Measurements from ENCODE around the gene NGFR.

Gene NGFR

GRCh38 chr17:49519781-49520180 is 24.7 kb downstream of the NGFR start:
- DNase-seq, result no peak

GRCh38 chr17:49520386-49521087 is 25.4 kb downstream of the NGFR start:
- DNase-seq, result no peak

DNA sequence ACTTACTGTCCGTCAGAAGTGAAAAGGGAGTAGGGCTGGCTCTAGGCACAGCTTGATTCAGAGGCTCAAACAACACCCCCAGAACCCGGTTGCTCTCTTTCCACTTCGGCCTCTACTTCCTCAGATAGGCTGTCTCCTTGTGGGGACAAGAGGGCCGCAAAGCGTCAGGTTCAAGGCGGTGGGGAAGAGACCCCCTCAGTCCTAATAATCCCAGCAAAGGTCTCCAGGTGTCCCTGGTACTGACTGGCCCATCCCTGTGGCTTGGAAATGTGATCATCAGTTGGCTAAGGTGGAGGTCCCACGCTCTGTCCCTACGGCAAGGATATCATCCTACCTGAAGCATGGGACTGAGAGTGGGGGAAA is 26.0 kb downstream of the NGFR start:
- no peak for DNase-seq

- DNase-seq, result no peak
Measured at GRCh38 chr17:49521471-49522356, 26.6 kb downstream of the NGFR start.

DNA sequence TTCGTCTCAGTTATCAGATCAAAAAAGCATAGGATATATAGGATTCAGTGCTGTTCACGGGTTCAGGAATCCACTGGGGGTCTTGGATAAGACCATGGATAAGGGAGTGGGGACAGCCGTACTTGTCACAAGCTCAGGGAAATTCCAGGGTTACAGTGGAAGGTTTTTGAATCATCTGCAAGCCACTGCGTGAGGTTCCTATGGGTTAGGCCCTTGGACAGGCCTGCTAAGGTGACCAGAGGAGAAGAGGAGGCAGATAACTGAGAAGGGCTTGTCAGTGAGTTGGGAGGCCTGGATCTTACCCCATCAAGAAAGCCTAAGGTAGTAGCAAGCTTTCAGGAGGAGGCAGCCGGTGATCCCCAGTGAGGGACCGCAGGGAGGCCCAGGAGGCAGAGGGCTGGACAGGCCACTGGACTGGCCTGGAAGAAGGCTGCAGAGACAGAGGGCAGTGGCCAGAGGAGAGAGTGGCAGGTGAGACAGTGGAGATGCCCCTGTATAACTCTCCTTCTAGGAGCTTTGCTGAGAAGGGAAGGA is 27.3 kb downstream of the NGFR start:
- DNase-seq, result no peak

GRCh38 chr17:49523196-49523595 is 28.1 kb downstream of the NGFR start:
- DNase-seq, result no peak

DNA sequence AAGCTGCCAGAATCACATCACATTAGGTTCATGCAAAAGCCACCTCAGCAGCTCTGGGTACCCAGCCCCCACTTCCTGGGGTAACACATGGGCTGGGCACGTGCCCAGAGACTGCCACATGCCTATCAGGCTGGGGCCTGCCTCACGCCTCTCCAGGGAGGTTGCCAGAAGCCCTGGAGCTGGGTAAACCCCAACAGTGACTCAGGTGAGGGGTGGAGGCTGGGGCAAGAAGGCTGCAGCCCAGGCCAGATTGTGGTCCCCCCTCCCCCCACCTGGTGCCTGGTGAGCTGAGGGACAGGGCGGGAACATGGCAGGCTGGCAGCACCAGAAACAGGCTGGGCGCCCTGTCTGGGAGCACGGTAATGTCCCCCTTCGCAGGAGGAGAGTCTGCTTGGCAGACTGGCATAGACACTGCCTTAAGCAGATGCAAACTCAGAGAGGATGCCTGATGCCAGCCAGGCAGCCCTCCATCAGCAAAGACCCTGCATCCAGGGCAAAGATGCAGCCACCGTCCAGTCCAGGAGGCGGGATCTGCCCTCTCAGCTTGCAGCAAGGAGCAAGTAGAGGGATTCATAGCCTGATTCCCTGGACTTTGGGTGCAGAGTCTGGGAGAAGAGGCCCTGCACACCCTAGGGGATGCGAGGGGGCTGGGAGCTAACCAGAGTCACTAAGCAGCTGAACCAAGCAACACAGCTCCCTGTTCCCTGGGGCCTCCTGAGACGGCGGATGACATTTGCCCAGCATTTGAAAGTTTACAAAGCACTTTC is 28.8 kb downstream of the NGFR start:
- DNase-seq, result peak in 5 of 6 experiments; percentile 7 to 45 (median 17)

DNA sequence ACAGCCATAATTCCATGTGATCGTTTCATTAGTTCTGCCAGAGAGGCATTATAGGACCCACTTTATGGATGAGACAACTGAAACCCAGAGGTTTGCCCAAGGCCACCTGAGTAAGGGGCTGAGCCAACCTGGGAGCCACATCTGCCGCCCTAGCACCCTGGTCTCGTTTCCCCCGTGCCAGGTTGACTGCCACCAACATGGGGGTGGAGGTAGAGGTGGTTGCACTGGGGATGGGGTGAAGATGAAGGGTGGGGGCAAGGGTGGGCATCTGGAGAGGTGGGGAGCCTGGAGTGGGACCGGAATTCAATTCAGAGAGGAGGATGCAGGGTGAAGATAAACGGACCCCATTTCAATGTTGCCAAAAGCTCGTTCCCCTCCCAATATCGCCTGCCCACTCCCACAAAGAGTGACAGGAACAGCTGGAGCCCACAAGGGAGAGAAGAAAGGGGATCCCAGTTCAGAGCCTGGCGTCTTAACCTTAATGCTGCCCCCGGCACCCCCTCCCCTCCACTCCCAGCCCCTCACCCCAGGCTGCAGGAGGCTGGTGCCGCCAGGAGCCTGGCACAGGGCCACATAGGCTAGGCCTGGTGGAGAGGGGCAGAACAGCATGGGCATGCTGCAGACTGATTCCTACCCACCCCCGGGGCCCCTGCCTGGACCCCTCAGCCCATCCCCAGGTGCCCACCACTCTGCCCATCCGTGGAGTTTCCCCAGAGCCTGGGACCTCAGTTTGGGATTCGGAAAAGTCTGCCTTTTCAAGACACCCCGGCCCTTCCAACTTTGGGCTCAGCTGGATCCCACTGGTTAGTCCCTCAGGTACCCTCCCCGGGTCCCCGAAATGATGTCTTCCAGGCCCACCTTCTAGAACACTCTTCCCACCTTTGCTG is 29.6 kb downstream of the NGFR start:
- no peak for DNase-seq

GRCh38 chr17:49525831-49526741 is 31.0 kb downstream of the NGFR start:
- no peak for DNase-seq

DNA sequence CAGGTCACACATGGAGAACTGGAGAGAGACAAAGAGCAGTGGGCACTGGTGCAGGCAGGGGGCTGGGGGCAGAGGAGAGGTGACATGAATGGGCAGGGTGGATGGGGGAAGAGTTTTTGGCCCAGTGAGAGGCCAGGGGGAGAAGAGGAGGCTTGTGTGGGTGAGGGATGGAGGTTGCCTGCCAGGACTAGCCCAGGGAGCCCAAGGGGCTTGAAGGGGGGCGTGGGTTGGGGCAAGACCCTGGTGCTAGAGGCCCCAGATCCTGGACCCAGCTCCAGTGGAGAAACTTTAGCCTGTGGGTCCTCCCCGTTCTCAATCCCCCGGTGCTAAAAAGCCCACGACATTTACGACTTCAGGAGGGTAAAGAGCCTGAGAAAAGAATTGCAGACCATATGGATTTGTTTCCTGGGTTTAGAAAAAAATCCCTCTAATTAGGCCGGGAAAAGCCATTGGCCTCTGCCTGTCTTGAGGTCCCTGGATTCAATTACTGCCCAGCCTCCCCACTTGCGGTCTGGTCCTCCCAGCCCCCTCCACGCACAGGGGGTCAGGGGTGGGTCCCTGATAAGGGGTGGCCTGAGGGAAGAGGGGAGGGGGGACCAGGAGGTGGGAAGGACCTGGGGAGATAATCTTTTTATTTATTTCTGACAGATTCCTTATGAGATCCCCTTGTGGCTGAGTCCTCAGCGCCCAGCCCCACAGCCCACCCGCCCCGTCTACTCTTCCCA is 33.0 kb downstream of the NGFR start:
- no peak for DNase-seq

DNA sequence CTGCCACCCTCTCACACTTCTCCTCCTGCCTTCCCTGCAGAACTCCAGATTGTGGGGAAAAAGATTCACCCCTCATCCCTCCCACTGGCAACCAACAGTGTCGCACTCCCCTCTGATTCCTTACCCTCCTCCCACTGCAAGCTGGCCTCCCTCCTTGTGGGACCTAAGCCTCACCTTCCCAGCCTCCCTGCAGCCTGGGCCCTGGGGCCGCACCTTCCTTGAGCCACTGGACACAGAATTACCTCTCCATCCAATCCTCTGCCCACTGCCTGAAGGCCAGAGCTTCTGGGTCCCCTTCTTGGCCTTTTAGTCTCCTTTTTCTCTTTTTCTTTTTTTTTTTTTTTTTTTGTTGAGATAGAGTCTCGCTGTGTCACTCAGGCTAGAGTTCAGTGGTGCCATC is 33.9 kb downstream of the NGFR start:
- no peak for DNase-seq

- no peak for DNase-seq
Measured at GRCh38 chr17:49530118-49530517, 35.0 kb downstream of the NGFR start.

DNA sequence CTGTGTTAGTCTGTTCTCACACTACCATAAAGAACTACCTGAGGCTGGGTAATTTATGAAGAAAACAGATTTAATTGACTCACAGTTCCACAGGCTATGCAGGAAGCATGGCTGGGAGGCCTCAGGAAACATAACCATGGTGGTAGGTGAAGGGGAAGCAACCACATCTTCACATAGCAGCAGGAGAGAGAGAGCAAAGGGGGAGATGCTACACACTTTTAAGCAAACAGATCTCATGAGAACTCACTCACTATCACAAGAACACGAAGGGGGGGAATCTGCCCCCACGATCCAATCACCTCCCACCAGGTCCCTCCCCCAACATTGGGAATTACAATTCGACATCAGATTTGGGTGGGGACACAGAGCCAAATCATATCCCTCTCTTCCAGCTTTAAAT is 48.8 kb downstream of the NGFR start:
- no peak for DNase-seq

- DNase-seq, result no peak
Measured at GRCh38 chr17:49545007-49545660, 50.0 kb downstream of the NGFR start.

DNA sequence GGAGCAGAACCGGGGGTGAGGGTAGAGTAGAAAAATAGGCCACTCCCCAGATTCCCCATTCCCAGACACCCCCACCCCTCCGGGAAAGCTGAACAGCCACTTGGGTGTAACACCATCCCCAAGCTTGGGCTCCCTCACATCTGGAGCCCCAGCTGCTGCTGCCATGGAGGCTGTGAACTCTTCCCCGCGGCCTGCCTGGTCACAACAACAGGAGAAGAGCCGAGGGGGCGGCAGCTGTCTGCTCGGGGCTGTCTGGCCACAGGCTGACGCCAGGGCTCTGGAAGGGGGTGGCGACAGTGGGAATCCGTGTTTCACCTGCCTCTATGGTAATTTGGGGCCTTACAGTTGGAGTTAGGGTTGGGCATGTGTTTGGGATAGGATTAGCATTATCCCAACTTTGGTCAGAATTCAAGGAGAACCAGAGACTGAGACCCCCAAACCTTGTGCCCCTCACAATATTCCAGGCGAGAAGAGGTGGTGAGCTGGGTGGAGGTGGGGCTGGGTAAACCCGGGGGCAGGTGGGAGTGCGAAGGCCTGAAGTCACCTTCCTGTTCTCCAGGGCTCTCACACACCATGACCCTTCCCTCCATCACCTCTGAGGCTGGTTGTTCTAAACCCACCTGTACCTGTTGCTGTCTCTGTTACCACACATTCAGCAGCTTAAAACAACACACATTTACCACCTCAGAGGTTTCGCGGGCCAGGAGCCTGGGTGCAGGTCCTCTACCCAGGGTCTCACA is 50.9 kb downstream of the NGFR start:
- DNase-seq, result no peak

GRCh38 chr17:49546546-49547535 is 51.7 kb downstream of the NGFR start:
- DNase-seq, result no peak

- DNase-seq, result no peak
Measured at GRCh38 chr17:49547566-49547965, 52.5 kb downstream of the NGFR start.

DNA sequence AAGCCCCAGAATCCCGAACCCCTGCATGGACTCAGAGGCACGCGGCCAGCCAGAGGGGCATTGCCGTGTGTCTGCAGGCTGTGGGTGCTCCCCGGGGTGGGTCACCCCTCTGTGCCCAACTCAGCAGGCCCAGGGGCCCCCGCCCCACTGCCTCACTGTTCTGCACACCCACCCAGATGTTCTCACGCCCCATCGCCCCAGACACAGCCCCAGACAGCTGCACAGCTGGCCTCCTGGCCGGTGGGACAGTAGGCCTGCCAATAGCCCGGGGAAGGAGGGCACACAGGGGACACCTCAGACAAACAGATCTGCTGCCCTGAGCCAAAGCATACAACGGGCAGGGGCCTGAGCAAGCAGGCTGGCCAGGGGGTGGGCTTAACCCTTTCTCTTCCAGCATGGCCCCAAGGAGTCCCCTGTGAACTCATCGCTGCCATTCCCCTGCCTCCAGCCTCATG is 53.0 kb downstream of the NGFR start:
- DNase-seq, result no peak
